DMS79 (cell line): ENCODE results near the gene TUBB2B.
A peak's percentile ranks its signal among the peaks of the same experiment; 100 is the strongest.

Experiments
- DNase-seq: peaks from one replicate; lab custom pipeline; 2025; lab: John Stamatoyannopoulos, UW

The TUBB2B gene

GRCh38 chr6:3232017-3232945 lies 4.8 kb upstream of the TUBB2B start:
- DNase-seq, result peak; percentile 35

GRCh38 chr6:3231247-3232016 lies 4.0 kb upstream of the TUBB2B start:
- DNase-seq, result peak; percentile 67

GRCh38 chr6:3230900-3231246 lies 3.4 kb upstream of the TUBB2B start:
- peak; percentile 65 for DNase-seq

GRCh38 chr6:3230256-3230882 lies 2.9 kb upstream of the TUBB2B start:
- no peak for DNase-seq

GRCh38 chr6:3229566-3230178 lies 2.2 kb upstream of the TUBB2B start:
- peak; percentile 55 for DNase-seq

GRCh38 chr6:3228771-3229565 lies 1.5 kb upstream of the TUBB2B start:
- DNase-seq, result peak; percentile 52

GRCh38 chr6:3228046-3228671 lies 706 bp upstream of the TUBB2B start:
- DNase-seq, result peak; percentile 64

- no peak for DNase-seq
Observed at GRCh38 chr6:3226481-3227362, 731 bp downstream of the TUBB2B start.

- DNase-seq, result no peak
Observed at GRCh38 chr6:3226042-3226441, 1.4 kb downstream of the TUBB2B start.

GRCh38 chr6:3222506-3223038 lies 4.9 kb downstream of the TUBB2B start:
- peak; percentile 78 for DNase-seq

GRCh38 chr6:3221578-3221977 lies 5.9 kb downstream of the TUBB2B start:
- DNase-seq, result no peak

- DNase-seq, result no peak
Observed at GRCh38 chr6:3220366-3220765, 7.1 kb downstream of the TUBB2B start.

GRCh38 chr6:3218266-3218665 lies 9.2 kb downstream of the TUBB2B start:
- DNase-seq, result no peak

GRCh38 chr6:3217286-3217685 lies 10.2 kb downstream of the TUBB2B start:
- no peak for DNase-seq

GRCh38 chr6:3214898-3215297 lies 12.6 kb downstream of the TUBB2B start:
- no peak for DNase-seq

- no peak for DNase-seq
Observed at GRCh38 chr6:3213334-3213695, 14.1 kb downstream of the TUBB2B start.

GRCh38 chr6:3212261-3212660 lies 15.2 kb downstream of the TUBB2B start:
- DNase-seq, result no peak

- no peak for DNase-seq
Observed at GRCh38 chr6:3211681-3212080, 15.8 kb downstream of the TUBB2B start.

- no peak for DNase-seq
Observed at GRCh38 chr6:3210024-3210610, 17.3 kb downstream of the TUBB2B start.
